Gastrocnemius medialis (tissue), 4 donors: ENCODE results near the gene ZMYM4.

Source experiments
- POLR2A ChIP-seq, 2 donors: fragments of 450-650 bp; IDR thresholded peaks; one replicate each; pipeline ENCODE4 v1.6.1; 2017; ENCODE audit warnings: antibody characterized with exemption in 2 of 2, mild to moderate bottlenecking in 2 of 2, moderate library complexity in 2 of 2
- TF ChIP-seq, protein P1 (sequence below), 5 experiments: fragments of 450-650 bp in 3 of 5; fragments of 200-600 bp in 2 of 5; sonication (generic) in 2 of 5; IDR thresholded peaks in 4 of 5; conservative IDR thresholded peaks in 1 of 5; 1 replicate in 4 of 5; 2 replicates in 1 of 5; pipeline ENCODE4 v1.5.1; 2016 to 2019; ENCODE audit warnings: antibody characterized with exemption in 5 of 5, mild to moderate bottlenecking in 3 of 5, moderate library complexity in 3 of 5

DNA sequence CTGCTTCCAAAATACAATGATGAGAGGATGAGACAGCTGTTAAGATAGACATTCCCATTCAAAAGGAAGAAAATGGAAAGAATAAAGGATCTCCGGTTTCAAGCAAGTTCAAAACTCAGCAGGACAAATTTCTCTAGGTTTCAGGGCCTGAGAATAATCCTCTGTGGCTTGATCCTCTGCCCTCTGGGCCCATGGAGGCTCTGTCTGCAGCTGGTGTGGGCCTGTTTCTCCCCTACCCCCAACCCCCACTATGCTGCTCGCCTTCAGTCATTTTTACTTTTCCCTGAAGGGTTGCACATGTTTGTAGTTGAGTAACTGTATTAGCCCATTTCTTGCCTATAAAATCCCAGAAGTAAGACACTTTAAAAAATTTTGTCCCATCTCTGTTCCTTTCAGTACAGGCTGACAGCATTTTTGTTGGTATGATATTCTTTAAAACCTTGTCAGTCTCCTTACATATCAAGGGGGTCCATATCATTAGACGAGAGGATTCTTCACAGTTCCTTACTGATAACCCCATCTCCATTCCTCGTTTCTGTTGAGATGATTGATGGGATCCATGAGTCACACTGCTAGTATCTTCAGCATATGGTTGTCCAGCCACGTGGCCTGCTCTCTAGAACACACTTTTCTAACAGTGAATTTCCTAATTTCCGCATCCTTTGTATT lies 10.5 kb downstream of the ZMYM4 start:
- TF ChIP-seq, protein P1, sequence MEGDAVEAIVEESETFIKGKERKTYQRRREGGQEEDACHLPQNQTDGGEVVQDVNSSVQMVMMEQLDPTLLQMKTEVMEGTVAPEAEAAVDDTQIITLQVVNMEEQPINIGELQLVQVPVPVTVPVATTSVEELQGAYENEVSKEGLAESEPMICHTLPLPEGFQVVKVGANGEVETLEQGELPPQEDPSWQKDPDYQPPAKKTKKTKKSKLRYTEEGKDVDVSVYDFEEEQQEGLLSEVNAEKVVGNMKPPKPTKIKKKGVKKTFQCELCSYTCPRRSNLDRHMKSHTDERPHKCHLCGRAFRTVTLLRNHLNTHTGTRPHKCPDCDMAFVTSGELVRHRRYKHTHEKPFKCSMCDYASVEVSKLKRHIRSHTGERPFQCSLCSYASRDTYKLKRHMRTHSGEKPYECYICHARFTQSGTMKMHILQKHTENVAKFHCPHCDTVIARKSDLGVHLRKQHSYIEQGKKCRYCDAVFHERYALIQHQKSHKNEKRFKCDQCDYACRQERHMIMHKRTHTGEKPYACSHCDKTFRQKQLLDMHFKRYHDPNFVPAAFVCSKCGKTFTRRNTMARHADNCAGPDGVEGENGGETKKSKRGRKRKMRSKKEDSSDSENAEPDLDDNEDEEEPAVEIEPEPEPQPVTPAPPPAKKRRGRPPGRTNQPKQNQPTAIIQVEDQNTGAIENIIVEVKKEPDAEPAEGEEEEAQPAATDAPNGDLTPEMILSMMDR (IDR thresholded peaks at IDR 0.05 in 4 of 5, conservative IDR thresholded peaks at IDR 0.05 in 1 of 5), result no peak
- TF ChIP-seq POLR2A (IDR thresholded peaks at IDR 0.05), result no peak
